Measurements from ENCODE around the gene LRRTM4. TPM values are rescaled to one million over a fixed set of nuclear protein-coding genes. Genes with fewer than 3 reads are reported as not detected.
"Not testable (repeated sequence)": the region's sequence is repeated elsewhere in the genome, so short reads cannot be mapped to it uniquely, and the experiment has no call there.

The LRRTM4 gene
- total RNA-seq, 1 experiment from 2014 or later: 0.13 TPM

DNA sequence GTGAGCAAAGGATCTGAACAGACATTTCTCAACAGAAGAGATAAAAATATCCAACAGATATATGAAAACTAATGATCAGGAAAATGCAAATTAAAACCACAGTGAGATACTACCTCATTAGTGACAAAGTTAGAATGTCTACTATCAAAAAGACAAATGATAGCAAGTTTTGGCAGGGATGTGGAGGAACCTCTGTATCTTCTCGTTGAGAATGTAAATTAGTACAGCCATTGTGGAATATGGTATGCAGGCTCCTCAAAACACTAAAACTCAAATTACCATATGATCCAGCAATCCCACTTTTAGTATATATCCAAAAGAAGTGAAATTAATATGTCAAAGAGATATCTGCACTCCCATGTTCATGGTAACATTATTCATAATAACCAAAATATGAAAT lies 427.1 kb downstream of the LRRTM4 start:
- Histone ChIP-seq H3K9me3 (ENCODE audit: low read depth, low read length, poor library complexity, severe bottlenecking) (no peaks in the 10 kb centered on the region), H3K4me1 (ENCODE audit: insufficient read depth, low read length, poor library complexity, severe bottlenecking) (no peaks in the 10 kb centered on the region), H3K36me3 (ENCODE audit: insufficient read depth, low read length, poor library complexity, severe bottlenecking) (no peaks in the 10 kb centered on the region), H3K27me3 (replicated peaks; ENCODE audit: insufficient read depth, low read depth, low read length, poor library complexity) (no peaks in the 10 kb centered on the region), H3K27ac (ENCODE audit: low read depth, low read length, poor library complexity, severe bottlenecking) (no peak overlapping the region), H3K4me3 (ENCODE audit: low read depth, low read length, poor library complexity, severe bottlenecking) (no peak overlapping the region)
- TF ChIP-seq EZH2 (IDR thresholded peaks at IDR 0.05; ENCODE audit: borderline replicate concordance, low read depth, low read length, poor library complexity, severe bottlenecking): no peak
- TF ChIP-seq, protein P1, sequence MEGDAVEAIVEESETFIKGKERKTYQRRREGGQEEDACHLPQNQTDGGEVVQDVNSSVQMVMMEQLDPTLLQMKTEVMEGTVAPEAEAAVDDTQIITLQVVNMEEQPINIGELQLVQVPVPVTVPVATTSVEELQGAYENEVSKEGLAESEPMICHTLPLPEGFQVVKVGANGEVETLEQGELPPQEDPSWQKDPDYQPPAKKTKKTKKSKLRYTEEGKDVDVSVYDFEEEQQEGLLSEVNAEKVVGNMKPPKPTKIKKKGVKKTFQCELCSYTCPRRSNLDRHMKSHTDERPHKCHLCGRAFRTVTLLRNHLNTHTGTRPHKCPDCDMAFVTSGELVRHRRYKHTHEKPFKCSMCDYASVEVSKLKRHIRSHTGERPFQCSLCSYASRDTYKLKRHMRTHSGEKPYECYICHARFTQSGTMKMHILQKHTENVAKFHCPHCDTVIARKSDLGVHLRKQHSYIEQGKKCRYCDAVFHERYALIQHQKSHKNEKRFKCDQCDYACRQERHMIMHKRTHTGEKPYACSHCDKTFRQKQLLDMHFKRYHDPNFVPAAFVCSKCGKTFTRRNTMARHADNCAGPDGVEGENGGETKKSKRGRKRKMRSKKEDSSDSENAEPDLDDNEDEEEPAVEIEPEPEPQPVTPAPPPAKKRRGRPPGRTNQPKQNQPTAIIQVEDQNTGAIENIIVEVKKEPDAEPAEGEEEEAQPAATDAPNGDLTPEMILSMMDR (conservative IDR thresholded peaks at IDR 0.05; ENCODE audit: low read depth, low read length): no peak
- BruUV-seq (replicated peaks): no TSS peak
- intact Hi-C loops (cut with micrococcal nuclease; ENCODE audit: unreplicated experiment): no loop called here
- no peak for DNase-seq (ENCODE audit: low spot score)
- POLR2A ChIA-PET (ENCODE audit: low non-redundant PET): no interaction called here
- CTCF ChIA-PET: no interaction called here

DNA sequence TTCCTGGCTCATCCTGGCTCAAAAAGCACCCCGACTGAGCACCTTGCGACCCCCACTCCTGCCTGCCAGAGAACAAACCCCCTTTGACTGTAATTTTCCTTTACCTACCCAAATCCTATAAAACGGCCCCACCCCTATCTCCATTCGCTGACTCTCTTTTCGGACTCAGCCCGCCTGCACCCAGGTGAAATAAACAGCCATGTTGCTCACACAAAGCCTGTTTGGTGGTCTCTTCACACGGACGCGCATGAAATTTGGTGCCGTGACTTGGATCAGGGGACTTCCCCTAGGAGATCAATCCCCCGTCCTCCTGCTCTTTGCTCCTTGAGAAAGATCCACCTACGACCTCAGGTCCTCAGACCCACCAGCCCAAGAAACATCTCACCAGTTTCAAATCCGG lies 433.8 kb downstream of the LRRTM4 start:
- H3K9me3 ChIP-seq (ENCODE audit: low read depth, low read length, poor library complexity, severe bottlenecking); H3K27me3 ChIP-seq (replicated peaks; ENCODE audit: insufficient read depth, low read depth, low read length, poor library complexity); CTCF ChIA-PET; H3K36me3 ChIP-seq (ENCODE audit: insufficient read depth, low read length, poor library complexity, severe bottlenecking); BruUV-seq (replicated peaks); H3K4me3 ChIP-seq (ENCODE audit: low read depth, low read length, poor library complexity, severe bottlenecking); H3K27ac ChIP-seq (ENCODE audit: low read depth, low read length, poor library complexity, severe bottlenecking); POLR2A ChIA-PET (ENCODE audit: low non-redundant PET); H3K4me1 ChIP-seq (ENCODE audit: insufficient read depth, low read length, poor library complexity, severe bottlenecking); DNase-seq (ENCODE audit: low spot score); intact Hi-C loops (cut with micrococcal nuclease; ENCODE audit: unreplicated experiment): not testable (repeated sequence)

DNA sequence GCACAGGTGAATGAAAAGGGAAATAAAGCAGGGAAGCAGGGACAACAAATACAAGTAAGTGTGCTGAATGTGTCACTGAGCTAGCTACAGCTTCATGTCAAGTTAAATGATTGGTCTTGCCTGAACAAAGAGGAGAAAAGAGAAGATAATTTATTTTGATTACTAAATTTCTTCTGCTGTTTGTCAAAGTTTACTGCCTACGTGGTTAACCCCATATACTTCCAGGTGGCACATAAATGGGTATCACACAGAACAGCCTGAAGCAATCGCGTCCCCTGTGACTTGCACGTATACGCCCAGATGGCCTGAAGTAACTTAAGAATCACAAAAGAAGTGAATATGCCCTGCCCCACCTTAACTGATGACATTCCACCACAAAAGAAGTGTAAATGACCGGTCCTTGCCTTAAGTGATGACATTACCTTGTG lies 434.2 kb downstream of the LRRTM4 start:
- no TSS peak for BruUV-seq (replicated peaks)
- no peak for DNase-seq (ENCODE audit: low spot score)
- Histone ChIP-seq H3K27ac (ENCODE audit: low read depth, low read length, poor library complexity, severe bottlenecking) (no peak overlapping the region), H3K27me3 (replicated peaks; ENCODE audit: insufficient read depth, low read depth, low read length, poor library complexity) (no peaks in the 10 kb centered on the region), H3K36me3 (ENCODE audit: insufficient read depth, low read length, poor library complexity, severe bottlenecking) (no peaks in the 10 kb centered on the region), H3K4me3 (ENCODE audit: low read depth, low read length, poor library complexity, severe bottlenecking) (no peak overlapping the region), H3K4me1 (ENCODE audit: insufficient read depth, low read length, poor library complexity, severe bottlenecking) (no peaks in the 10 kb centered on the region), H3K9me3 (ENCODE audit: low read depth, low read length, poor library complexity, severe bottlenecking) (no peaks in the 10 kb centered on the region)
- TF ChIP-seq, protein P1 (conservative IDR thresholded peaks at IDR 0.05; ENCODE audit: low read depth, low read length): no peak
- CTCF ChIA-PET: no interaction called here
- POLR2A ChIA-PET (ENCODE audit: low non-redundant PET): no interaction called here
- intact Hi-C loops (cut with micrococcal nuclease; ENCODE audit: unreplicated experiment): no loop called here

DNA sequence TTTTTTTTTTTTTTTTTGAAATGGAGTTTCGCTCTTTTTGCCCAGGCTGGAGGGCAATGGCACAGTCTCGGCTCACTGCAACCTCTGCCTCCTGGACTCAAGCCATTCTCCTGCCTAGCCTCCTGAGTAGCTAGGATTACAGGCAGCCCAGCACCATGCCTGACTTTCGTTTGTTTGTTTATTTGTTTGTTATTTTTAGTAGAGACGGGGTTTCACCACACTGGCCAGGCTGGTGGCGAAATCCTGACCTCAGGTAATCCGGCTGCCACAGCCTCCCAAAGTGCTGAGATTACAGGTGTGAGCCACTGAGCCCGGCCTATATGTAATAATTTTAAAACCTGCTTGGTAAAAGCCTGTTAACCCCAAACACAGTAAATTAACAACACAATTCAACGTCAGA lies 435.7 kb downstream of the LRRTM4 start:
- ChIA-PET POLR2A (ENCODE audit: low non-redundant PET) (no interaction called here), CTCF (no interaction called here)
- no peak overlapping the region for H3K4me3 ChIP-seq (ENCODE audit: low read depth, low read length, poor library complexity, severe bottlenecking)
- TF ChIP-seq, protein P1 (conservative IDR thresholded peaks at IDR 0.05; ENCODE audit: low read depth, low read length): no peak
- no peak for TF ChIP-seq EZH2 (IDR thresholded peaks at IDR 0.05; ENCODE audit: borderline replicate concordance, low read depth, low read length, poor library complexity, severe bottlenecking)
- H3K27ac ChIP-seq (ENCODE audit: low read depth, low read length, poor library complexity, severe bottlenecking): no peak overlapping the region
- no peak for DNase-seq (ENCODE audit: low spot score)
- no peaks in the 10 kb centered on the region for H3K27me3 ChIP-seq (replicated peaks; ENCODE audit: insufficient read depth, low read depth, low read length, poor library complexity)
- no peaks in the 10 kb centered on the region for H3K4me1 ChIP-seq (ENCODE audit: insufficient read depth, low read length, poor library complexity, severe bottlenecking)
- H3K36me3 ChIP-seq (ENCODE audit: insufficient read depth, low read length, poor library complexity, severe bottlenecking): no peaks in the 10 kb centered on the region
- H3K9me3 ChIP-seq (ENCODE audit: low read depth, low read length, poor library complexity, severe bottlenecking): no peaks in the 10 kb centered on the region
- intact Hi-C loops (cut with micrococcal nuclease; ENCODE audit: unreplicated experiment): no loop called here
- BruUV-seq (replicated peaks): no TSS peak

All from A673 (cell line).